ENCODE measurements around the gene AGBL5.

AGBL5 gene

GRCh38 chr2:27093430-27094352 is 42.2 kb downstream of the AGBL5 start:
- Histone ChIP-seq H3K4me3 (ENCODE audit: low read depth in 1 of 2, low read length in 1 of 2) (no peak overlapping the region), H3K9me3 (no peaks in the 10 kb centered on the region), H3K36me3 (no peaks in the 10 kb centered on the region)

GRCh38 chr2:27094353-27094984 is 43.0 kb downstream of the AGBL5 start:
- Histone ChIP-seq H3K4me1 (ENCODE audit: control insufficient read depth in 1 of 2, insufficient read depth in 1 of 2, low read depth in 1 of 2, low read length in 1 of 2) (peaks cover 11 to 12% of the 10 kb centered on the region in 2 experiments), H3K4me3 (ENCODE audit: low read depth in 1 of 2, low read length in 1 of 2) (no peak overlapping the region), H3K27me3 (no peaks in the 10 kb centered on the region), H3K36me3 (no peaks in the 10 kb centered on the region), H3K9me3 (no peaks in the 10 kb centered on the region), H3K27ac (no peak overlapping the region)
- no peak for TF ChIP-seq CTCF (IDR thresholded peaks at IDR 0.05)

More at GRCh38 chr2:27093430-27094352, 42.2 kb downstream of the AGBL5 start:
- Histone ChIP-seq H3K4me1 (ENCODE audit: control insufficient read depth in 1 of 2, insufficient read depth in 1 of 2, low read depth in 1 of 2, low read length in 1 of 2) (peaks cover 11 to 12% of the 10 kb centered on the region in 2 experiments), H3K27ac (no peak overlapping the region), H3K27me3 (no peaks in the 10 kb centered on the region)
- no peak for TF ChIP-seq CTCF (IDR thresholded peaks at IDR 0.05)

GRCh38 chr2:27095427-27095744 is 43.9 kb downstream of the AGBL5 start:
- no peaks in the 10 kb centered on the region for H3K27me3 ChIP-seq
- no peaks in the 10 kb centered on the region for H3K9me3 ChIP-seq
- no peak for TF ChIP-seq CTCF (IDR thresholded peaks at IDR 0.05)
- H3K27ac ChIP-seq = no peak overlapping the region
- no peaks in the 10 kb centered on the region for H3K36me3 ChIP-seq
- no peak overlapping the region for H3K4me3 ChIP-seq (ENCODE audit: low read depth in 1 of 2, low read length in 1 of 2)
- peaks cover 11 to 12% of the 10 kb centered on the region in 2 experiments for H3K4me1 ChIP-seq (ENCODE audit: control insufficient read depth in 1 of 2, insufficient read depth in 1 of 2, low read depth in 1 of 2, low read length in 1 of 2)

- Histone ChIP-seq H3K4me1 (ENCODE audit: control insufficient read depth in 1 of 2, insufficient read depth in 1 of 2, low read depth in 1 of 2, low read length in 1 of 2) (peaks cover 11 to 12% of the 10 kb centered on the region in 2 experiments), H3K9me3 (no peaks in the 10 kb centered on the region), H3K36me3 (no peaks in the 10 kb centered on the region), H3K27ac (no peak overlapping the region), H3K4me3 (ENCODE audit: low read depth in 1 of 2, low read length in 1 of 2) (peak overlapping the region; percentile 45 to 47), H3K27me3 (no peaks in the 10 kb centered on the region)
- TF ChIP-seq CTCF (IDR thresholded peaks at IDR 0.05) = no peak
These were observed 44.5 kb downstream of the AGBL5 start for GRCh38 chr2:27095745-27096651.

GRCh38 chr2:27096748-27097297 is 45.4 kb downstream of the AGBL5 start:
- TF ChIP-seq CTCF (IDR thresholded peaks at IDR 0.05) = no peak
- H3K27ac ChIP-seq = peak overlapping the region; percentile 17
- no peaks in the 10 kb centered on the region for H3K27me3 ChIP-seq
- H3K4me1 ChIP-seq (ENCODE audit: control insufficient read depth in 1 of 2, insufficient read depth in 1 of 2, low read depth in 1 of 2, low read length in 1 of 2) = peaks cover 11 to 12% of the 10 kb centered on the region in 2 experiments
- no peak overlapping the region for H3K4me3 ChIP-seq (ENCODE audit: low read depth in 1 of 2, low read length in 1 of 2)
- no peaks in the 10 kb centered on the region for H3K9me3 ChIP-seq
- H3K36me3 ChIP-seq = no peaks in the 10 kb centered on the region
